Endothelial cell of umbilical vein (primary cell): ENCODE data around the gene FAM193A. TPM values are rescaled to one million over a fixed set of nuclear protein-coding genes. Genes with fewer than 3 reads are reported as not detected.

Experiments
- BruUV-seq: library from RNA; stranded (reverse); fragments of 400-500 nt; replicated peaks from 2 replicates; lab custom pipeline; 2021; lab: Mats Ljungman, UMichigan
- CTCF ChIA-PET: fragments of 300-600, 350-600 bp; sonication (Branson Sonifier 250); formaldehyde crosslinking; loops from one replicate; lab custom pipeline; 2021; ENCODE audit warnings: antibody characterized with exemption, inconsistent platforms; lab: Charles Lee
- POLR2A ChIA-PET: fragments of 300-600, 350-600 bp; sonication (Branson Sonifier 250); formaldehyde crosslinking; loops from one replicate; lab custom pipeline; 2021; ENCODE audit warnings: antibody characterized with exemption, inconsistent platforms; lab: Charles Lee
- DNase-seq: peaks from one replicate; pipeline ENCODE4 v3.0.0-alpha.2; 2011; ENCODE audit warnings: low read depth, low spot score
- FAIRE-seq: peaks from 2 replicates; lab custom pipeline; 2011; peaks lifted over from hg19 to GRCh38; lab: Jason Lieb, UNC
- H2AFZ ChIP-seq: 2 replicates; pipeline ENCODE4 v1.6.0; 2012; ENCODE audit warnings: low read depth, low read length, control low read depth, inconsistent platforms
- H3K27ac ChIP-seq: 2 replicates; pipeline ENCODE4 v1.5.1; 2011; ENCODE audit warnings: low read depth, mild to moderate bottlenecking, control low read depth, low read length, moderate library complexity; ENCODE audit not compliant: insufficient read depth
- H3K27me3 ChIP-seq, 2 experiments: 2 replicates each; pipeline versions ENCODE4 v1.6.0 to v1.6.1; 2011; ENCODE audit warnings: low read length in 2 of 2, mixed read lengths in 1 of 2; ENCODE audit not compliant: control insufficient read depth in 2 of 2, insufficient read depth in 2 of 2
- H3K36me3 ChIP-seq, 2 experiments: 2 replicates in 1 of 2; 3 replicates in 1 of 2; pipeline ENCODE4 v1.5.1; 2011; ENCODE audit warnings: low read length in 2 of 2, mild to moderate bottlenecking in 1 of 2, moderate library complexity in 1 of 2; ENCODE audit not compliant: control insufficient read depth in 2 of 2, insufficient read depth in 2 of 2; ENCODE audit errors: extremely low read depth in 1 of 2
- H3K4me1 ChIP-seq: 3 replicates; pipeline ENCODE4 v1.5.1; 2011; ENCODE audit warnings: mild to moderate bottlenecking, low read length; ENCODE audit not compliant: control insufficient read depth, insufficient read depth; ENCODE audit errors: extremely low read depth
- H3K4me2 ChIP-seq: 2 replicates; pipeline ENCODE4 v1.6.1; 2011; ENCODE audit warnings: low read length, control low read depth, mixed read lengths; ENCODE audit not compliant: insufficient read depth
- H3K4me3 ChIP-seq, 3 experiments: fragments of 200-600 bp in 1 of 3; sonication (generic), shearing (Covaris generic) in 1 of 3; replicated peaks in 1 of 3; 2 replicates each; pipeline ENCODE4 v1.5.1; 2011 to 2016; ENCODE audit warnings: control low read depth in 3 of 3, low read length in 3 of 3, mild to moderate bottlenecking in 2 of 3, inconsistent platforms in 1 of 3, low read depth in 1 of 3, moderate library complexity in 1 of 3; ENCODE audit not compliant: insufficient read depth in 1 of 3
- H3K79me2 ChIP-seq: 2 replicates; pipeline ENCODE4 v1.6.0; 2012; ENCODE audit warnings: low read length, inconsistent platforms; ENCODE audit not compliant: control insufficient read depth, insufficient read depth
- H3K9ac ChIP-seq: replicated peaks from 2 replicates; pipeline ENCODE3; 2011; ENCODE audit warnings: low read length, control low read depth; ENCODE audit not compliant: insufficient read depth; ENCODE audit errors: extremely low read depth
- H3K9me1 ChIP-seq: replicated peaks from 3 replicates; pipeline ENCODE4 v1.6.0; 2011; ENCODE audit warnings: mild to moderate bottlenecking, low read length; ENCODE audit not compliant: control insufficient read depth, insufficient read depth; ENCODE audit errors: extremely low read depth
- H3K9me3 ChIP-seq: replicated peaks from 2 replicates; pipeline ENCODE4 v1.5.1; 2012; ENCODE audit warnings: low read length, inconsistent platforms; ENCODE audit not compliant: control insufficient read depth, insufficient read depth
- H4K20me1 ChIP-seq: replicated peaks from 2 replicates; pipeline ENCODE3; 2011; ENCODE audit warnings: mild to moderate bottlenecking, low read length; ENCODE audit not compliant: control insufficient read depth, insufficient read depth; ENCODE audit errors: extremely low read depth
- EZH2 ChIP-seq: IDR thresholded peaks from 2 replicates; pipeline ENCODE4 v1.6.1; 2012; ENCODE audit warnings: borderline replicate concordance, low read depth, mild to moderate bottlenecking, moderate library complexity, low read length, inconsistent platforms; ENCODE audit not compliant: severe bottlenecking
- FOS ChIP-seq: IDR thresholded peaks from 2 replicates; pipeline ENCODE4 v1.6.1; 2011; ENCODE audit warnings: mild to moderate bottlenecking, low read length, moderate library complexity, borderline replicate concordance; ENCODE audit not compliant: insufficient read depth
- GATA2 ChIP-seq: IDR thresholded peaks from 2 replicates; pipeline ENCODE4 v1.7.0; 2011; ENCODE audit warnings: low read depth, mild to moderate bottlenecking, moderate library complexity, mixed read lengths, low read length; ENCODE audit not compliant: insufficient read length, insufficient read depth
- JUN ChIP-seq: IDR thresholded peaks from 2 replicates; pipeline ENCODE4 v1.6.1; 2011; ENCODE audit warnings: borderline replicate concordance, low read depth; ENCODE audit not compliant: insufficient read length, insufficient read depth
- MYC ChIP-seq: IDR thresholded peaks from one replicate; pipeline ENCODE4 v1.6.1; 2011; ENCODE audit warnings: mild to moderate bottlenecking, low read depth, low read length
- POLR2A ChIP-seq: IDR thresholded peaks from 2 replicates; pipeline ENCODE4 v1.6.1; 2012; ENCODE audit warnings: low read depth, mild to moderate bottlenecking, control low read depth, low read length
- POLR2AphosphoS5 ChIP-seq: IDR thresholded peaks from 2 replicates; pipeline ENCODE4 v1.6.1; 2012; ENCODE audit warnings: low read depth, mild to moderate bottlenecking, control low read depth, low read length, moderate library complexity; ENCODE audit not compliant: insufficient read depth
- dilution Hi-C: fragments of 300-500 bp; cut with MboI; formaldehyde crosslinking; loops from one replicate; pipeline ENCODE4 v1.15.0; 2019; ENCODE audit warnings: low sequenced_read_pairs; ENCODE audit not compliant: extremely low pct_ligation_motif_present
- intact Hi-C: fragments of 100-400 bp; cut with micrococcal nuclease; formaldehyde crosslinking; loops from one replicate; pipeline ENCODE4 v1.10.0; 2022
- polyA plus RNA-seq, 4 experiments: library from polyadenylated mRNA; depleted of rRNA in 3 of 4; stranded (reverse) in 3 of 4; unstranded in 1 of 4; fragments of >200 nt; gene quantifications; 2 replicates each; pipeline versions ENCODE4 v1.2.1 to v1.2.3, GENCODE V29; 2011 to 2012; ENCODE audit warnings: missing spikeins in 1 of 4
- total RNA-seq: library from RNA; stranded (reverse); gene quantifications from 2 replicates; pipeline ENCODE4 v1.2.3, GENCODE V29; 2021
- TF ChIP-seq, protein P1 (sequence below), 2 donors: IDR thresholded peaks; 1 replicate in 1 of 2; 2 replicates in 1 of 2; pipeline ENCODE4 v1.5.1; 2011; ENCODE audit warnings: low read length in 2 of 2, mild to moderate bottlenecking in 2 of 2, moderate library complexity in 2 of 2, control low read depth in 1 of 2, inconsistent platforms in 1 of 2, low read depth in 1 of 2; ENCODE audit not compliant: insufficient read depth in 1 of 2; ENCODE audit errors: extremely low read depth in 1 of 2

The FAM193A gene
- total and polyA plus RNA-seq, 2 donors (not counting 3 experiments of a cell fraction or from before 2014, with no cell fraction given) = 12.3 to 32.1 TPM

DNA sequence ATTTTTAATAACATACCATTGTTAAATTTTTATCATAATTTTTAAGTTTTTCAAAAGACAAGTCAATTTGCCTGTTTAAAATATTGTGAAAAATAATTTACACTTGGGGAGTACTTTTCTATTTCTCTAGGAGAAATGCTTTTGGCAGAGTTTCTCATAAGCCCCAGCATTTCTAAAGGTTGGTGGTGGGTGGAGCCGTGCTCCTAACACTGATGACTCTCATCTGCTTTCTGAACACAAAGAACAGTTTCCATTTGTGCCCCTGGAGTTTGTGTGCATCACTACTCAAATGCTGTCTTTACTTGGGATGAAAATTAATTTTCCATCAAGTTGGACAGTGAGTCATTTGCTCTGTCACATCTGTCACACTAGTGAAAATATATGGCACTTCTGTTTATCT, 162.1 kb downstream of the FAM193A start:
- Histone ChIP-seq H3K9me3 (no peaks in the 10 kb centered on the region), H3K9ac (no peak overlapping the region), H3K4me1 (no peaks in the 10 kb centered on the region), H3K4me2 (no peak overlapping the region), H3K27me3 (no peaks in the 10 kb centered on the region), H3K36me3 (peaks cover 4 to 57% of the 10 kb centered on the region in 2 experiments), H3K4me3 (no peak overlapping the region), H4K20me1 (no peaks in the 10 kb centered on the region), H3K27ac (no peak overlapping the region), H2AFZ (no peak overlapping the region), H3K79me2 (no peaks in the 10 kb centered on the region), H3K9me1 (no peaks in the 10 kb centered on the region)
- no TSS peak for BruUV-seq
- no peak for DNase-seq
- intact Hi-C loops (no loop called here), dilution Hi-C loops (no loop called here)
- CTCF ChIA-PET = no interaction called here
- FAIRE-seq = no peak
- TF ChIP-seq FOS (no peak), GATA2 (no peak), JUN (no peak), MYC (no peak), POLR2A (no peak), EZH2 (no peak), POLR2AphosphoS5 (no peak)
- TF ChIP-seq, protein P1, sequence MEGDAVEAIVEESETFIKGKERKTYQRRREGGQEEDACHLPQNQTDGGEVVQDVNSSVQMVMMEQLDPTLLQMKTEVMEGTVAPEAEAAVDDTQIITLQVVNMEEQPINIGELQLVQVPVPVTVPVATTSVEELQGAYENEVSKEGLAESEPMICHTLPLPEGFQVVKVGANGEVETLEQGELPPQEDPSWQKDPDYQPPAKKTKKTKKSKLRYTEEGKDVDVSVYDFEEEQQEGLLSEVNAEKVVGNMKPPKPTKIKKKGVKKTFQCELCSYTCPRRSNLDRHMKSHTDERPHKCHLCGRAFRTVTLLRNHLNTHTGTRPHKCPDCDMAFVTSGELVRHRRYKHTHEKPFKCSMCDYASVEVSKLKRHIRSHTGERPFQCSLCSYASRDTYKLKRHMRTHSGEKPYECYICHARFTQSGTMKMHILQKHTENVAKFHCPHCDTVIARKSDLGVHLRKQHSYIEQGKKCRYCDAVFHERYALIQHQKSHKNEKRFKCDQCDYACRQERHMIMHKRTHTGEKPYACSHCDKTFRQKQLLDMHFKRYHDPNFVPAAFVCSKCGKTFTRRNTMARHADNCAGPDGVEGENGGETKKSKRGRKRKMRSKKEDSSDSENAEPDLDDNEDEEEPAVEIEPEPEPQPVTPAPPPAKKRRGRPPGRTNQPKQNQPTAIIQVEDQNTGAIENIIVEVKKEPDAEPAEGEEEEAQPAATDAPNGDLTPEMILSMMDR (IDR thresholded peaks at IDR 0.05; ENCODE audit: extremely low read depth in 1 of 2, insufficient read depth in 1 of 2, low read depth in 1 of 2, low read length in 2 of 2) = no peak
- POLR2A ChIA-PET = no interaction called here
